Measurements from ENCODE around the gene PPP1R15B. TPM values are rescaled to one million over a fixed set of nuclear protein-coding genes. Genes with fewer than 3 reads are reported as not detected.

Gene PPP1R15B
- total and polyA plus RNA-seq, 2 of the 4 experiments (the other 2 are of a cell fraction) = 14.9 to 15.0 TPM

- no peak for DNase-seq
- Histone ChIP-seq H3K4me2 (ENCODE audit: low read depth, low read length) (no peak overlapping the region), H4K5ac (ENCODE audit: low read depth, low read length) (no peak overlapping the region), H4K91ac (ENCODE audit: insufficient read depth, low read depth, low read length) (no peak overlapping the region), H3K56ac (ENCODE audit: extremely low read depth, insufficient read depth, low read length) (no peak overlapping the region), H4K20me1 (ENCODE audit: insufficient read depth, low read length) (no peaks in the 10 kb centered on the region), H3K23ac (ENCODE audit: low read depth, low read length) (peak overlapping the region; percentile 14; the same call in 1 of the 2 replicates), H3K27me3 (ENCODE audit: control insufficient read depth, insufficient read depth, low read length) (no peaks in the 10 kb centered on the region), H2AK5ac (ENCODE audit: low read depth, low read length) (no peak overlapping the region), H3K14ac (replicated peaks; ENCODE audit: low read depth, low read length) (no peak overlapping the region), H2BK20ac (ENCODE audit: low read depth, low read length) (no peak overlapping the region), H2BK15ac (ENCODE audit: low read depth, low read length) (no peak overlapping the region), H3K9ac (ENCODE audit: low read depth, low read length) (no peak overlapping the region), H3K79me1 (ENCODE audit: low read depth in 1 of 2, low read length in 2 of 2) (0 out of 4 replicates have a peak, but pooled peaks cover 0 to 4% of the 10 kb centered on the region in 2 experiments), H4K8ac (ENCODE audit: low read depth in 2 of 2, low read length in 2 of 2) (no peak overlapping the region), H2AK9ac (replicated peaks; ENCODE audit: low read depth, low read length, poor library complexity) (no peak overlapping the region), H3K4me3 (ENCODE audit: insufficient read depth, low read depth, low read length) (no peak overlapping the region), H3K9me1 (ENCODE audit: insufficient read depth, low read length) (peaks cover 5% of the 10 kb centered on the region), H3K9me3 (ENCODE audit: control insufficient read depth, insufficient read depth, low read length) (no peaks in the 10 kb centered on the region), H2AFZ (replicated peaks; ENCODE audit: low read length, poor library complexity) (no peak overlapping the region), H3K4ac (ENCODE audit: low read depth, low read length) (no peak overlapping the region), H3K36me3 (ENCODE audit: control insufficient read depth, insufficient read depth, low read length) (no peaks in the 10 kb centered on the region), H3K27ac (ENCODE audit: insufficient read depth, low read length) (no peak overlapping the region), H2BK120ac (ENCODE audit: low read depth, low read length) (no peak overlapping the region), H2BK5ac (ENCODE audit: low read depth, low read length, poor library complexity, severe bottlenecking) (no peak overlapping the region), H3K18ac (ENCODE audit: low read depth, low read length) (no peak overlapping the region), H3K4me1 (ENCODE audit: control insufficient read depth, insufficient read depth, low read length) (peaks cover 18% of the 10 kb centered on the region)
- intact Hi-C loops (cut with micrococcal nuclease) (loop anchor here (10.0 kb wide), 1 partner anchor 60 kb away; no protein-coding TSS in a partner anchor), dilution Hi-C loops (cut with HindIII; ENCODE audit: low sequenced_read_pairs, unreplicated experiment) (no loop called here), in situ Hi-C loops (cut with MboI; ENCODE audit: low sequenced_read_pairs) (no loop called here)
- POLR2A ChIA-PET (ENCODE audit: unreplicated experiment) = no interaction called here
- ATAC-seq (ENCODE audit: low read depth) = no peak
- CTCF ChIA-PET = interaction anchor here (0.7 to 2.1 kb wide), 3 partner anchors 96 to 148 kb away, joined by 3 to 4 read pairs (median 4); partner anchors contain the start of gene GOLT1A
- TF ChIP-seq RCOR1 (IDR thresholded peaks at IDR 0.05; ENCODE audit: insufficient replicate concordance, low read length) (no peak), RFX5 (IDR thresholded peaks at IDR 0.05; ENCODE audit: low read depth, low read length) (no peak), USF2 (IDR thresholded peaks at IDR 0.05; ENCODE audit: low read depth, low read length) (no peak), CHD1 (IDR thresholded peaks at IDR 0.05; ENCODE audit: low read depth, low read length) (no peak), SMC3 (IDR thresholded peaks at IDR 0.05; ENCODE audit: low read depth, low read length) (no peak), MXI1 (IDR thresholded peaks at IDR 0.05; ENCODE audit: borderline replicate concordance, low read depth, low read length) (no peak), NFE2L2 (IDR thresholded peaks at IDR 0.05; ENCODE audit: low read depth, low read length) (no peak)
- WGBS, 2 experiments (ENCODE audit: extremely low coverage in 2 of 2, insufficient read length in 1 of 2) = no CpG with 5 or more reads among the region's 6 CpGs
- no TSS peak for BruUV-seq (replicated peaks)
These were observed 57.0 kb downstream of the PPP1R15B start for GRCh38 chr1:204354579-204354978.

Small RNAs within 50 kb of the gene (microRNA-seq; reads per million reads assigned to microRNA genes)
- not detected for gene AL606489.2 (ENCODE audit: insufficient read depth, insufficient read length)

Small RNAs within 50 kb of the gene (small RNA-seq; reads per million reads assigned to genes)
- 0 reads per million in 5 experiments for gene AL606489.2

Other genes starting within 250 kb of the PPP1R15B start
- 0.28 and 0.54 TPM in 2 replicates for gene REN, start 245.5 kb downstream of the PPP1R15B start, total RNA-seq (2012; rRNA removed)
- gene REN, start 245.5 kb downstream of the PPP1R15B start, polyA plus RNA-seq (2012; rRNA removed) = 1.1 and 1.2 TPM in 2 replicates
- gene KISS1, start 215.3 kb downstream of the PPP1R15B start, total RNA-seq (2012; rRNA removed) = 7.2 and 11.7 TPM in 2 replicates
- gene KISS1, start 215.3 kb downstream of the PPP1R15B start, polyA plus RNA-seq (2012; rRNA removed) = 27.3 and 34.7 TPM in 2 replicates
- not detected in 2 replicates for gene GOLT1A, start 197.8 kb downstream of the PPP1R15B start, total RNA-seq (2012; rRNA removed)
- gene GOLT1A, start 197.8 kb downstream of the PPP1R15B start, polyA plus RNA-seq (2012; rRNA removed) = 0.32 TPM in 1 of 2 replicates, not detected in the other
- 5.0 and 8.2 TPM in 2 replicates for gene PLEKHA6, start 51.9 kb downstream of the PPP1R15B start, total RNA-seq (2012; rRNA removed)
- gene PLEKHA6, start 51.9 kb downstream of the PPP1R15B start, polyA plus RNA-seq (2012; rRNA removed) = 19.9 and 20.6 TPM in 2 replicates
- 1.1 and 2.8 TPM in 2 replicates for gene PIK3C2B, start 83.0 kb upstream of the PPP1R15B start, total RNA-seq (2012; rRNA removed)
- gene PIK3C2B, start 83.0 kb upstream of the PPP1R15B start, polyA plus RNA-seq (2012; rRNA removed) = 2.9 and 4.3 TPM in 2 replicates
- 19.2 and 20.1 TPM in 2 replicates for gene MDM4, start 104.6 kb upstream of the PPP1R15B start, total RNA-seq (2012; rRNA removed)
- 3.7 and 7.4 TPM in 2 replicates for gene MDM4, start 104.6 kb upstream of the PPP1R15B start, polyA plus RNA-seq (2012; rRNA removed)